Mesodermal cell (in vitro differentiated cells): ENCODE results near the gene TMCC3.

Source experiments
- H3K27ac ChIP-seq: 2 replicates; pipeline ENCODE4 v1.7.0; 2013; ENCODE audit warnings: mild to moderate bottlenecking, low read depth, low read length, moderate library complexity; ENCODE audit not compliant: severe bottlenecking
- H3K36me3 ChIP-seq: 2 replicates; pipeline ENCODE4 v1.7.1; 2013; ENCODE audit warnings: mild to moderate bottlenecking, low read length, moderate library complexity; ENCODE audit not compliant: control insufficient read depth, insufficient read depth
- H3K4me1 ChIP-seq: one replicate; pipeline ENCODE4 v1.7.1; 2013; ENCODE audit warnings: mild to moderate bottlenecking, low read length; ENCODE audit not compliant: insufficient read depth, control insufficient read depth, poor library complexity, severe bottlenecking
- H3K4me3 ChIP-seq: 2 replicates; pipeline ENCODE4 v1.7.0; 2013; ENCODE audit warnings: low read length, control low read depth, mild to moderate bottlenecking; ENCODE audit not compliant: insufficient read depth, poor library complexity, severe bottlenecking; ENCODE audit errors: extremely low read depth
- H3K9me3 ChIP-seq: 2 replicates; pipeline ENCODE4 v1.7.1; 2013; ENCODE audit warnings: mild to moderate bottlenecking, low read length, moderate library complexity; ENCODE audit not compliant: control insufficient read depth
- WGBS, 2 experiments: methylation state at CpG; one replicate each; pipeline ENCODE4 v1.1.5; 2013; ENCODE audit warnings: missing lambda C conversion rate in 2 of 2; ENCODE audit not compliant: insufficient coverage in 2 of 2; 5-methylcytosine and 5-hydroxymethylcytosine counted together

Gene TMCC3

GRCh38 chr12:94634717-94635116 is 15.6 kb downstream of the TMCC3 start:
- H3K4me3 ChIP-seq = no peak overlapping the region
- H3K27ac ChIP-seq = no peak overlapping the region
- WGBS, 2 experiments = no CpG with 5 or more reads among the region's 2 CpGs
- H3K4me1 ChIP-seq = no peaks in the 10 kb centered on the region
- H3K9me3 ChIP-seq = no peaks in the 10 kb centered on the region
- H3K36me3 ChIP-seq = no peaks in the 10 kb centered on the region

GRCh38 chr12:94633401-94633800 is 17.0 kb downstream of the TMCC3 start:
- no peaks in the 10 kb centered on the region for H3K36me3 ChIP-seq
- WGBS, 2 experiments = 100% methylated on average over 1 of the region's 1 CpG
- no peaks in the 10 kb centered on the region for H3K9me3 ChIP-seq
- no peaks in the 10 kb centered on the region for H3K4me1 ChIP-seq
- H3K4me3 ChIP-seq = no peak overlapping the region
- H3K27ac ChIP-seq = no peak overlapping the region

- H3K4me1 ChIP-seq = no peaks in the 10 kb centered on the region
- H3K36me3 ChIP-seq = no peaks in the 10 kb centered on the region
- no peak overlapping the region for H3K27ac ChIP-seq
- H3K9me3 ChIP-seq = peaks cover under 1% of the 10 kb centered on the region
- H3K4me3 ChIP-seq = no peak overlapping the region
- no CpG with 5 or more reads among the region's 3 CpGs for WGBS, 2 experiments
Observed at GRCh38 chr12:94631058-94631457, 19.3 kb downstream of the TMCC3 start.

- Histone ChIP-seq H3K4me3 (no peak overlapping the region), H3K4me1 (no peaks in the 10 kb centered on the region), H3K9me3 (peaks cover 4% of the 10 kb centered on the region), H3K27ac (no peak overlapping the region), H3K36me3 (no peaks in the 10 kb centered on the region)
- 92 to 100% methylated on average over 1 to 4 of the region's 6 CpGs for WGBS, 2 experiments
Observed at GRCh38 chr12:94628819-94629472, 21.4 kb downstream of the TMCC3 start.

GRCh38 chr12:94628369-94628768 is 22.0 kb downstream of the TMCC3 start:
- H3K27ac ChIP-seq = no peak overlapping the region

GRCh38 chr12:94625531-94625930 is 24.8 kb downstream of the TMCC3 start:
- 100% methylated on average over 1 to 2 of the region's 6 CpGs for WGBS, 2 experiments

More at GRCh38 chr12:94628369-94628768, 22.0 kb downstream of the TMCC3 start:
- H3K9me3 ChIP-seq = peaks cover 4% of the 10 kb centered on the region
- H3K4me1 ChIP-seq = no peaks in the 10 kb centered on the region
- no peak overlapping the region for H3K4me3 ChIP-seq
- WGBS, 2 experiments = 92 to 93% methylated on average over 3 to 4 of the region's 4 CpGs
- no peaks in the 10 kb centered on the region for H3K36me3 ChIP-seq

GRCh38 chr12:94623161-94623920 is 27.0 kb downstream of the TMCC3 start:
- 95 to 96% methylated on average over 6 to 9 of the region's 11 CpGs for WGBS, 2 experiments
- H3K36me3 ChIP-seq = no peaks in the 10 kb centered on the region
- no peak overlapping the region for H3K4me3 ChIP-seq
- peaks cover 5% of the 10 kb centered on the region for H3K4me1 ChIP-seq
- H3K27ac ChIP-seq = no peak overlapping the region
- H3K9me3 ChIP-seq = peaks cover 4% of the 10 kb centered on the region

More at GRCh38 chr12:94625531-94625930, 24.8 kb downstream of the TMCC3 start:
- Histone ChIP-seq H3K4me1 (no peaks in the 10 kb centered on the region), H3K27ac (no peak overlapping the region), H3K9me3 (peaks cover 4% of the 10 kb centered on the region), H3K36me3 (no peaks in the 10 kb centered on the region), H3K4me3 (no peak overlapping the region)

- Histone ChIP-seq H3K27ac (no peak overlapping the region), H3K4me1 (peaks cover 5% of the 10 kb centered on the region), H3K4me3 (no peak overlapping the region), H3K36me3 (no peaks in the 10 kb centered on the region), H3K9me3 (peaks cover 4% of the 10 kb centered on the region)
- 87 to 100% methylated on average over 1 to 4 of the region's 4 CpGs for WGBS, 2 experiments
Observed at GRCh38 chr12:94622475-94622874, 27.9 kb downstream of the TMCC3 start.

GRCh38 chr12:94621662-94622359 is 28.5 kb downstream of the TMCC3 start:
- H3K27ac ChIP-seq = no peak overlapping the region
- H3K4me3 ChIP-seq = no peak overlapping the region

GRCh38 chr12:94620621-94621020 is 29.7 kb downstream of the TMCC3 start:
- H3K4me3 ChIP-seq = no peak overlapping the region
- no peaks in the 10 kb centered on the region for H3K36me3 ChIP-seq
- no peaks in the 10 kb centered on the region for H3K9me3 ChIP-seq
- no peak overlapping the region for H3K27ac ChIP-seq
- WGBS, 2 experiments = no CpG with 5 or more reads among the region's 3 CpGs
- H3K4me1 ChIP-seq = peaks cover 12% of the 10 kb centered on the region

More at GRCh38 chr12:94621662-94622359, 28.5 kb downstream of the TMCC3 start:
- Histone ChIP-seq H3K36me3 (no peaks in the 10 kb centered on the region), H3K9me3 (peaks cover 4% of the 10 kb centered on the region), H3K4me1 (peaks cover 5% of the 10 kb centered on the region)
- WGBS, 2 experiments = 80 to 93% methylated on average over 1 to 2 of the region's 7 CpGs
